GM20000 (cell line): ENCODE results near the gene KLHL22.

ENCODE experiments used
- DNase-seq: peaks from one replicate; pipeline ENCODE4 v3.0.0; 2012; ENCODE audit warnings: low spot score
- TF ChIP-seq, protein P1 (sequence below): IDR thresholded peaks from 2 replicates; pipeline ENCODE4 v1.5.1; 2012; ENCODE audit warnings: mild to moderate bottlenecking, control low read depth; ENCODE audit errors: extremely low read depth, missing control alignments

Gene KLHL22

DNA sequence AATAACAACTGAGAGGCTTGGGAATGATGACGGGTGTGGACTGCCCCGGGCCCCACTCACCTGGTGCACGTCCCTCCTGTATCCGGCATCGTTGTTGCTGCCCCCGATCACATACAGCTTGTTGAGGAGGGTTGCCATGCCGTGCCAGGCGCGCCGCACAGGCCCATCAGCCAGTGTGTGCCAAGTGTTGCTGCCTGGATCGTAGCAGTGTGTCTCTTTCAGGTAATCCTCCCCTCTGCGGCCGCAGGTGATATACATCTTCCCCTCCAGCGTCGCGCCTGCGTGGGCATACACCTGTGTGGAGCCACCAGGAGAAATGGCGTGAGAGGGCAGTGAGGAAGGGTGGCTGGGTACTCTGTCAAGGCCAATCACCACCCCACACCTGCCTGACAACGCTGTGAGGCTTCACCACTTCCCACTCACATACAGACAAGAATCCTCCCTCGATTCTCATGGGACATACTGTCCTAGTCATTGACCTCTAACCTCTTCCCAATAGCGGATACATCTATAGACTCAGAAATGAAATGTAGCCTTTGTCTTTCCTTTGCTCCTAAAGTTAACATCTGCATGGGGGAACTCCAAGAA lies 49.1 kb downstream of the KLHL22 start:
- TF ChIP-seq, protein P1, sequence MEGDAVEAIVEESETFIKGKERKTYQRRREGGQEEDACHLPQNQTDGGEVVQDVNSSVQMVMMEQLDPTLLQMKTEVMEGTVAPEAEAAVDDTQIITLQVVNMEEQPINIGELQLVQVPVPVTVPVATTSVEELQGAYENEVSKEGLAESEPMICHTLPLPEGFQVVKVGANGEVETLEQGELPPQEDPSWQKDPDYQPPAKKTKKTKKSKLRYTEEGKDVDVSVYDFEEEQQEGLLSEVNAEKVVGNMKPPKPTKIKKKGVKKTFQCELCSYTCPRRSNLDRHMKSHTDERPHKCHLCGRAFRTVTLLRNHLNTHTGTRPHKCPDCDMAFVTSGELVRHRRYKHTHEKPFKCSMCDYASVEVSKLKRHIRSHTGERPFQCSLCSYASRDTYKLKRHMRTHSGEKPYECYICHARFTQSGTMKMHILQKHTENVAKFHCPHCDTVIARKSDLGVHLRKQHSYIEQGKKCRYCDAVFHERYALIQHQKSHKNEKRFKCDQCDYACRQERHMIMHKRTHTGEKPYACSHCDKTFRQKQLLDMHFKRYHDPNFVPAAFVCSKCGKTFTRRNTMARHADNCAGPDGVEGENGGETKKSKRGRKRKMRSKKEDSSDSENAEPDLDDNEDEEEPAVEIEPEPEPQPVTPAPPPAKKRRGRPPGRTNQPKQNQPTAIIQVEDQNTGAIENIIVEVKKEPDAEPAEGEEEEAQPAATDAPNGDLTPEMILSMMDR: no peak
- no peak for DNase-seq

DNA sequence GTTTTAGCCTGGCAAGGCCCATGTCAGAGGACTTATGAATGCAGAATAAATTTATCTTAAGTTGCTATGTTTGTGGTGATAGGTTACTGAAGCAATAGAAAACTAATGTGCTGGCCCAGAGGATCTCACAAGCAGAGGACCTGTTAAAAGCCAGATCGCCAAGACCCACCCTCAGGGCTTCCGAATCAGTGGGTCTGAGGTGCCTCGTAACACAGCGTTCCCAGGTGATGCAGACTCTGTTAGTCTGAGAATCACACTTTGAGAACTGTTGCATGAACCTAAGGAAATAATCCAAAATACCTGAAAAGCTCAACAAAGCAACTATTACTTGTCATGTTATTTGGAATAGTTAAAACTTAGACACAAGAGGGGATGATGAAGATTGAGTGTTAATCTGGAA lies 51.3 kb downstream of the KLHL22 start:
- TF ChIP-seq, protein P1: no peak
- no peak for DNase-seq

DNA sequence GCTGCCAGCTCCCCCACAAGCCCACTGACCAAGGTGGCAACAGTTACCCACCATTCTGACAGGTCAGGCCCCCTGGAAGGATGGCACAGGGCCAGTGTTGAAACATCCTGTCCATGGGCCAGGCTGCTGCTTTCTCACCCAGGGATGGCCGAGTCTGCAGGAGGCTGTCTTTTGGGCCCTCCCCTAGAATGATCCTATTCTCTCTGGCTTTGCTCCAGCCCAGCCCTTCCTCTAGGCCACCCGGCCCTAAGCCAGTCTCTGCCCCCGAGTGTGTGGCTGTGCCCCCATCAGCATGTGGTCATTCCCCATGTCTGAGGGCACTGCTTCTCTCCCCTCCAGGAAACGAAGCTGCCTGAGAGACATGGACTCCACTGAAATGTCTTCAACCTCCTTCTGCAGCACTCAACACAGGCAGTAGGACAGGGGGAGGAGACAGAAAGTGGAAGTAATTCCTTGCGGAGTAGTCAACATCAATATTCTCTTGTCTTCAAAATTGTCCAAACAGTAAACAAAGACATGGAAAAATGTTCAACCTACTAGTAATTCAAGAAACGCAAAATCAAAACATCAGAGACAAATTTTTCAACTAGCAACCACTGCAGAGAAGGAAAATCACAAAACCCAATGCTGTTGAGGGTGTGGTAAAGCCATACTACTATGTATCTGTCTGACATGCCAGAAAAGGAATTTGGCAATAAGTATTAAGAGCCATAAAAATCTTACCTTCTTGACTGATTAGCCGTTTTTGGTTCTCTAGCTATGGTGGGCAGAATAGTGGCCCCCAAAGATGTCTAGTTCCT lies 52.9 kb downstream of the KLHL22 start:
- DNase-seq: no peak

DNA sequence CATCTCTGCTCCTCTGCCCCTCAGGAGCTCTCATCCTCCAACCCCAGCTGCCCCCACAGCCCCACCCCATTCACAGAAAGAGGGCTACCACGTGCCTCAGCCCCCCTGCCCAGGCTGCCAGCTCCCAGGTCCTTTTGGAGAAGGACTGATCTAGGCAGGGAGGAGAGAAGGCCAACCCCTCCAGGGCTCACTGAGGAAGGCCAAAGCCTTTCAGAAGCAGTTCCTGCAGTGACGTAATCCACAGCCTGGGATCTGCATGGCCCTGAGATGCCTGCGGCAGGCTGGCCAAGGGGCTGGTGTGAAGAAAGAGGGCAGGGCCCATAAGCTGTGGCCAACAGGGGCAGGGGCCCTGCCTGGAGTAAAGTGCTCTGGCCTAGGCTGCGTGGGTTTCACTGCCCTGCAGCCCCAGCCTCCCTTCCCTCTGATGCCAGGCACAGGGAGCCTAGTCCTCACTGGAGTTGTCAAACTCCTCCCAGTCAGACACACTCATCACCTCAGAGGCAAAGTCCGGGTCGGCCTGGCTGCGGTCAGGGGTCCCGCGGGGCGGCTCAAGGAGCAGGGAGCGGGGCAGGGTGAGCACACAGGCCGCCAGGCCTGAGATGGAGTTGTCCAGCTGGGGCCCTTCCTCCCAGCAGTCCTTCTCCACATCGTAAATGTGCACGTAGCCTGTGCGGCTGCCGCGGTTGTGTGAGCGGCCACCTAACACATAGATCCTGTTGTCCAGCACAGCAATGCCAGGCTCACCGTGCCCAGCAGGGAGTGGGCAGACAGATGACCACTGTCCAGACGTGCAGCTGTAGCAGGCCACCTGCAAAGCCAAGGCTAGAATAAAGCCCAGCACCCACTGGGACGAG lies 53.7 kb downstream of the KLHL22 start:
- TF ChIP-seq, protein P1: no peak
- DNase-seq: no peak

More for the DNA sequence above, 52.9 kb downstream of the KLHL22 start:
- TF ChIP-seq, protein P1: no peak

DNA sequence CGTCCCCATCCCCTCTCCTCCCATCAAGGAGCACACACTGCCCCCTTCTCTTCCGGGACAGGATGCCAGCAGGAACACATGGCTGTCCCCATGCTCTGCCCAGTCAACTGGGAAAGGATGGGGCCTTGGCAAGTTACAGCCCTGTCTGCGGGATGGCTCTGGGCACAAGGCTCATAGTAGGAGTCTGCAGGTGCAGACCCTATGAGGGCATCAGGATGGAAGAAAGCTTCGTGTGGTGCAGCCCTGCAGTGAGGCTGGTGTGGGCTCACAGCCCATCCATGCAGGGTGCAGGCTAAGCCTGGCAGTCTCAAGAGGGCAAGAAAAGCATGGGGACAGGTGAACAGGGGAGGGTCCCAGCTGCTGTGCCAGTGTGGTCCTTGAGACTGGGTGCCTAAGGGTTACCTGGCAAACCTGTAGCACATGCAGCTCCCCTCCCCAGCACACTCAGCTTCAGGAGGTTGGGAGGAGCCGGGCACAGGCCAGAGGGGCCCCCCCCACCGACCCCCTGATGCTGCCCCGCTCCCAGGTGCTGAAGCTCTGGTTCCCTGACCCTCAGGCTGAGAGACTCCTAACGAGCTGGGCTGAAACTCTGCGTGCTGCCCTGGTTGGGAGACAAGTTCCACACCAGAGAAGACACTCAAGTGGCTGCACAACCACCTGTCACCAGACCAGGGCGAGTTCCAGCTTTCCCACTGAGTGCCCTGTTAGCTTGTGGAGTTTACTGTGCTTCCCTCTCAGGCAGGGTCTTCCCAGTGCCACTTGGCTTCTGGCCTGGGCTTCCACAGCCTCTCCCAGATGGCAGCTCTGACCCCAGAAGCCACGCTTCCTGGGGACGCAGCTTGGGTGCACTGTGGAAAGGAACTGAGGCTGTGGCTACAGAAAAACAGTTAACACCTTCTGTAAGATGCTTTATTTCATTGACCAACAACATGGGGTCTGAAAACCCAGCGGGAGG lies 54.7 kb downstream of the KLHL22 start:
- no peak for DNase-seq
- TF ChIP-seq, protein P1: no peak

DNA sequence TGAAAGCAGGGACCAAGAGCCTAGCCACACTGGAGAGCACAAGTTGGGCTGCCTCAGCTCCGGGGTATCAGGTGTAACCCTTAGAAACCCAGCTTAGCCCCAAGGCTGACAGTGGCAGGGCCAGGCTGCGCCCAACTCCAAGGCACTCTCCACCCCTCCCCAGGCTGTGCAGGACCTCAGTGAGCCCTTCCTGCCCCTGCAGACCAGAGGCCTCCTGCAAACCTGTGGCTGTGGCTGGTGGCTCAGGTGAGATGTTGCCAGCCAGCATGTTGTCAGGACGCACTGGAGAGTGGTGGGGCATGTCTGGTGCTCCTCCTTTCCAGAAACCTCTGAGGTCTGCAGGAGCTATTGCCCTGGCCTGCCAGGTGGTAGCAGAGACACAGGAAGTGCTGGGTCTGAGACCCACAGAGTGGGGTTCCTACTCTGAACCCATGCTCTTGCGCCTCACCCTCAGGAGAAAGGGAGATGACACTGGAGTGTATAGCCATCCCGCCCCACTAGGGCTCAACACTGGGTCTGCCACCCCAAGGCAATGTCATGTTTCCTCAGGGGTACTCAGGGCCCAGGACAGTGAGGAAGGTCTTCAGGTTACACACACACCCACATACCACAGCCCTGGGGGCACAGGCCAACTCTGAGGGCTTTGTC lies 55.5 kb downstream of the KLHL22 start:
- TF ChIP-seq, protein P1: no peak
- peak; percentile 27 for DNase-seq
